Measurements from ENCODE around the gene DSG4.

GRCh38 chr18:31424383-31424988 lies 47.9 kb downstream of the DSG4 start:
- TF ChIP-seq, protein P1, sequence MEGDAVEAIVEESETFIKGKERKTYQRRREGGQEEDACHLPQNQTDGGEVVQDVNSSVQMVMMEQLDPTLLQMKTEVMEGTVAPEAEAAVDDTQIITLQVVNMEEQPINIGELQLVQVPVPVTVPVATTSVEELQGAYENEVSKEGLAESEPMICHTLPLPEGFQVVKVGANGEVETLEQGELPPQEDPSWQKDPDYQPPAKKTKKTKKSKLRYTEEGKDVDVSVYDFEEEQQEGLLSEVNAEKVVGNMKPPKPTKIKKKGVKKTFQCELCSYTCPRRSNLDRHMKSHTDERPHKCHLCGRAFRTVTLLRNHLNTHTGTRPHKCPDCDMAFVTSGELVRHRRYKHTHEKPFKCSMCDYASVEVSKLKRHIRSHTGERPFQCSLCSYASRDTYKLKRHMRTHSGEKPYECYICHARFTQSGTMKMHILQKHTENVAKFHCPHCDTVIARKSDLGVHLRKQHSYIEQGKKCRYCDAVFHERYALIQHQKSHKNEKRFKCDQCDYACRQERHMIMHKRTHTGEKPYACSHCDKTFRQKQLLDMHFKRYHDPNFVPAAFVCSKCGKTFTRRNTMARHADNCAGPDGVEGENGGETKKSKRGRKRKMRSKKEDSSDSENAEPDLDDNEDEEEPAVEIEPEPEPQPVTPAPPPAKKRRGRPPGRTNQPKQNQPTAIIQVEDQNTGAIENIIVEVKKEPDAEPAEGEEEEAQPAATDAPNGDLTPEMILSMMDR (IDR thresholded peaks at IDR 0.05; ENCODE audit: low read length), result peak; percentile 81
- TF ChIP-seq EZH2phosphoT487 (IDR thresholded peaks at IDR 0.05; ENCODE audit: low read length), result no peak
